ENCODE results near the gene MUC5B.

MUC5B gene

GRCh38 chr11:1219834-1220815 is 2.7 kb upstream of the MUC5B start:
- DNase-seq (ENCODE audit: low read depth in 1 of 2, low spot score in 1 of 2), result no peak
- Histone ChIP-seq H3K27ac (replicated peaks) (no peak overlapping the region), H3K4me3 (replicated peaks; ENCODE audit: insufficient read depth, low read length) (no peak overlapping the region), H3K27me3 (ENCODE audit: insufficient read depth, poor library complexity, severe bottlenecking) (peaks cover 20% of the 10 kb centered on the region)
- TF ChIP-seq REST (IDR thresholded peaks at IDR 0.05; ENCODE audit: insufficient replicate concordance, low read depth) (no peak), GABPA (IDR thresholded peaks at IDR 0.05; ENCODE audit: low read depth) (no peak), SPI1 (IDR thresholded peaks at IDR 0.05; ENCODE audit: borderline replicate concordance, low read depth) (no peak), CTCF (IDR thresholded peaks at IDR 0.05; ENCODE audit: insufficient read depth, low read length) (no peak), POLR2AphosphoS5 (IDR thresholded peaks at IDR 0.05; ENCODE audit: low read depth) (no peak)

- H3K27me3 ChIP-seq (ENCODE audit: insufficient read depth, poor library complexity, severe bottlenecking), result peaks cover 26% of the 10 kb centered on the region
- TF ChIP-seq CTCF (IDR thresholded peaks at IDR 0.05; ENCODE audit: insufficient read depth, low read length), result no peak
- no peak for TF ChIP-seq REST (IDR thresholded peaks at IDR 0.05; ENCODE audit: insufficient replicate concordance, low read depth)
- TF ChIP-seq GABPA (IDR thresholded peaks at IDR 0.05; ENCODE audit: low read depth), result no peak
- no peak for TF ChIP-seq POLR2AphosphoS5 (IDR thresholded peaks at IDR 0.05; ENCODE audit: low read depth)
- no peak for TF ChIP-seq SPI1 (IDR thresholded peaks at IDR 0.05; ENCODE audit: borderline replicate concordance, low read depth)
- no peak for DNase-seq (ENCODE audit: low read depth in 1 of 2, low spot score in 1 of 2)
- no peak overlapping the region for H3K27ac ChIP-seq (replicated peaks)
- no peak overlapping the region for H3K4me3 ChIP-seq (replicated peaks; ENCODE audit: insufficient read depth, low read length)
Measured at GRCh38 chr11:1220941-1221721, 1.7 kb upstream of the MUC5B start.

GRCh38 chr11:1221848-1222311 is 986 bp upstream of the MUC5B start:
- TF ChIP-seq SPI1 (IDR thresholded peaks at IDR 0.05; ENCODE audit: borderline replicate concordance, low read depth), result no peak
- TF ChIP-seq REST (IDR thresholded peaks at IDR 0.05; ENCODE audit: insufficient replicate concordance, low read depth), result no peak
- TF ChIP-seq POLR2AphosphoS5 (IDR thresholded peaks at IDR 0.05; ENCODE audit: low read depth), result no peak
- no peak for TF ChIP-seq GABPA (IDR thresholded peaks at IDR 0.05; ENCODE audit: low read depth)
- no peak for TF ChIP-seq CTCF (IDR thresholded peaks at IDR 0.05; ENCODE audit: insufficient read depth, low read length)
- H3K27me3 ChIP-seq (ENCODE audit: insufficient read depth, poor library complexity, severe bottlenecking), result peaks cover 28% of the 10 kb centered on the region
- no peak overlapping the region for H3K27ac ChIP-seq (replicated peaks)
- no peak for DNase-seq (ENCODE audit: low read depth in 1 of 2, low spot score in 1 of 2)
- H3K4me3 ChIP-seq (replicated peaks; ENCODE audit: insufficient read depth, low read length), result no peak overlapping the region
